ENCODE measurements around the gene SF1.
A peak's percentile ranks its signal among the peaks of the same experiment; 100 is the strongest.

The SF1 gene

DNA sequence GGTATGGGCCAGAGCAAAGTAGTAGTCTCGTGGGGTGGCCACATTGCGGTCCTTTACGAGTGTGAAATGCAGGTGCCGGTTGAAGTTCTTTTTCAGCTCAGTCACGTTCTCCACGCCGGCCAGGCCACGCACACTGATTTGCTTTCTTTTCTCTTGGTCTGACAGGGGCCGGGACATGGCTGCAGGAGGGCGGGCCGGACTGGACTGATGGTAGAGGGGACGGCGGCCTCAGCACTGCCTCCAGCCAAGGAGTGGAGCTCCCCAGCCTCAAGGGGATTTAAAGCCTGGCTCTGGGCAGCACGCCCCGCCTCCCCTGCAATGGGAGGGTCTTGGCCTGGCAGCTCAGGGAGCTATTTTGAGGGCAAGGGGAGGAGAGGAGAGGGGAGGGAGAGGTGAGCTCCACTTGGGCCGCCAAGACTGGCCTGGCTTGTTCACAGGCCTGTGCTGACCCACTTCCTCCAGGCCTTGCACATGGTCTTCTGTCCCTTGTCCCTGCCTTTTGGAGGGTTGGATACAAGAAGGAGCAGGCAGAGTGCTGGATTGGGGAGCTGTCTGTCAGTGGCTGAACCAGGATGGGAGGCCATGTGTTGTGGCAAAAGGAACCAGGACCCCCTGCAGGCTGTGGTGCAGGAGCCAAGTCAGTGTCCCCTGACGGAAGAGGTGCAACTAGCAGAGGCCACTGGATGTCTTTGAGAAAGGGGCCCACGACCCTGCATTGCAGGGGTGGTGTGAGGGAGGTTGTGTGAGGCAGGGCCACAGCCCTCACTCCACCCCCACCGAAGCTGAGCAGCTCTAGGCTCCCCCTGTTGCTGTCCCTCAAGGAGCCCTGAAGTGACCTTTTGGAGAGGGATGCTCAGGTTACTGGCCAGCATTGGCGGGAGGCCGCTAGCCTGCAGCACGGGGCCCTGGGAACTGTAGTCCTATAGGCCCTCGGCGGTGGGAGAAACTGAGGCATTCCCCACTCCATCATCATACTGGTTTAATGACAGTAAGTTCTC, 18.3 kb downstream of the SF1 start, which contains the start of gene PYGM:
Gene PYGM, minus strand, starts transcription at position 253 of the 998 bp plus-strand sequence. Its CDS starts 76 bp downstream, at position 177.
- DNase-seq, result no peak

DNA sequence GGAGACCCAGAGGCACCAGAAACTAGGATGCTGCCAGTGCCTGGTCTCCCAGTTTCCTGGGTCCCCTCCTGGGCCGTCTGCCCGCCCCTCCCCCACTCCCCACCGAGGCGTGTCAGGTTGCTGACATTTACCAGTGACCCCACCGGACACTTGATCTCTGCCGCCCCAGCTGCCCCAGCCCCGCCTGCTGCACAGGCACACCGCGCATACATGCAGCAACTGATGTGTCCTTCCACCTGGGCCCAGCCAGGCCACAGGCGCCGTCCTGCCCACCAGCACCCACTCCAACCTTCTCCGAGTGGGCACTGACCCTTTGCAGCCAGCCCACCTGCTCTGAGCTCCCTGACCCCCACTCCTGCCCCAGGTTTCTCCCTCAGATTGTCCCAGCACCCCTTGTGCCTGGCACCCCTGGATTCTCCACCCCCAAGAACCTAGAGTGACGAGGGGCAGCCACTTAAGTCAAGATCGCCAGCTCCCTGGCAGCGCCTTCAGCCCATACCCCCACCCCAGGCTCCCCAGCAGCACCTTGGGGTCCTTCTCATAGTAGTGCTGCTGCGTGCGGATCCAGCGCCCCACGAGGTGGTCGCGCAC, 19.1 kb downstream of the SF1 start:
- DNase-seq, result no peak

DNA sequence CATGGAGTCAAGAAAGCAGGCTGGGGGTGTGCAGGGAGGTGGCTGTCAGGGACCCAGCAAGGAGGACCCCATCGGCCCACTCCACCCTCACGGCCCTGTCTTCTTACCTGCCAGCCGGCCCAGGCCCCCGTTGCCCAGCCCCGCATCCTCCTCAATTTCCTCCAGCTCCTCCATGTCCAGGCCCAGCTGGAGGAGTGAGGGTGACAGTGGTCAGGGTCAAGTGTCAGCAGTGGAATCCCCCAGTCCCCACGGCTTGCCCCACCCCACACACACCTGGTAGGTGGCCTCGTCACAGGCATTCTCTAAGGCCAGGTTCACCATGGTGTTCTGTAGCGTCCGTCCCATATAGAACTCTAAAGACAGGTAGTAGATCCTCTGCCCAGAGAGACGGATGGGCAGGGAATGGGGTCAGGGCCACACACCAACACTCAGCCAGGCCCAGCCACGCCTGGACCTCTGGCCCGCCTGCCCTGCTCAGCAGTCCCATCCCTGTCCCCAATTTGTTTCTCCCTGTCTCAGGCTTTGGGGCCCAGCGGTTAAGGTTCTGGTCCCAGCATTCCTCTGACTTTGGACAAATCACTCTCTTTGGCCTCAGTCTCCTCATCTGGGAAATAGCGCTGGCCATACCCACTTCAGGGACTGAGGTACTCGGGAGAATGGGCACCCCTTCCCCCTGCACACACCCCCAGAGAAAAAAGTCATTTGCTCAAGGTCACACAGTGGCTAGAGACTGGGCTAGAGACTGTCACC, 19.8 kb downstream of the SF1 start:
- DNase-seq, result no peak

DNA sequence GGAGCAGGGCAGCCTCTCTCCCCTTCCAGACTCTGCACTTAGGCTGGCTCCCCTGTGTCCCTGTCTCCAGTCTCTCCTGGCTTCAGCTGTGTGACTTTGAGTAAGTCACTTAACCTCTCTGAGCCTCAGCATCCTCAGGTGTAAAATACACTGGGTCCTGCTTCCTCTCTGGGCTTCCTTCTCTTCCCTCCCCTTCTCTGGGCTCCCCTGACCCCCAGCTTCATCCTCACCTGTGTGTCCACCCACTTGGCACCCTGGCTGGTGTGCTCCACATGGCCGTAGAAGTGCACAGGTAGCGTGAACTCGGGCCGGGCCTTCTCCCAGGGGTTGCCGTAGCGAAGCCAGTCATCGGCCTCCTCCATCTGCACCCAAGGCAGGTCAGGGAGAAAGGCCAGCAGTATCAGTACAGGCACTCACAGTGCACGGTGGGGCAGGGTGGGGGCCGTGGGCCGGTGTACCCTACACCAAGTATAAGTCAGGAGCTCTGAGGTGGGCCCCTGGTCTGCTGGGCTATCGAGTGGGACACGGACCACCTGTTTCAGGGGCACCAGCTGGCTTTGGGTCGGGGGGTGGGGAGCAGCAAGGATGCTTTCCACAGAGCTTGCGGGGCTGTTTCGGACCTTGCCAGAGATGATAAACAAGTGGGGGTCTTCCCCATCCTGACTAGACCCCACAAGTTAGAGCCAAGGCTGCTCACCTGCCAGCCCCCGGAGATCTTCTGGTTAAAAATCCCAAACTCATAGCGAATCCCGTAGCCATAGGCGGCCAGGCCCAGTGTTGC, 20.6 kb downstream of the SF1 start:
- no peak for DNase-seq

DNA sequence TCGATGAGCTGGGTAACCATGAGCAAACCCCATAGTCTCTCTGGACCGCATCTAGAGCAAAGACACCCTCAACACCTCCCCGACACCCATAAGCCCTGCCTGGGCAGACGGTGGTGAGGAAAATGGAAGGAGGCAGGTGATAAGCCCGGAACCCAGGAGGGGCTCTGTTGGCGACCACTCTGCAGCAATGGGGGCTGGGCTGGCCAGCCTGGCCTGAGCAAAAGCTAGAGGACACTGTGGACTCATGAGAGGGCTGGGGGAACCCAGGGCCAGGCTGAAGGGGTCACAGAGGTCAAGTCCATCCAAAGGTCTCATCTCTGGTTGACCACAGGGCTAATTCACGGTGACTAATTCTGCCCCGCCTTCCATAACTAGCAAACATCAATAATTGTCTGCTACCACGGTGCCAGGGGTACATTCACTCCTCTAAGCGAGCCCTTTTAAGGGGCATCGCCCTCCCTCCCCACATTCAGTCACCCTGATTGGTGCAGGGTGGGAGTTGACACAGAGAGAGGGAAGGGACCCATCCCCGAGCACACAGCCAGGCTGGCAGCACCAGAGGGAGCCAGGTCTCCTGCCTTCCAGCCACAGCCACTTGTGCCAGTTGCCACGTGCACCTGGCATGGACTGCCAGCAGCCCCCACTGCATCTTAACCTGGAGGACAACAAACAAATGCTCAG, 22.5 kb downstream of the SF1 start:
- DNase-seq, result no peak

DNA sequence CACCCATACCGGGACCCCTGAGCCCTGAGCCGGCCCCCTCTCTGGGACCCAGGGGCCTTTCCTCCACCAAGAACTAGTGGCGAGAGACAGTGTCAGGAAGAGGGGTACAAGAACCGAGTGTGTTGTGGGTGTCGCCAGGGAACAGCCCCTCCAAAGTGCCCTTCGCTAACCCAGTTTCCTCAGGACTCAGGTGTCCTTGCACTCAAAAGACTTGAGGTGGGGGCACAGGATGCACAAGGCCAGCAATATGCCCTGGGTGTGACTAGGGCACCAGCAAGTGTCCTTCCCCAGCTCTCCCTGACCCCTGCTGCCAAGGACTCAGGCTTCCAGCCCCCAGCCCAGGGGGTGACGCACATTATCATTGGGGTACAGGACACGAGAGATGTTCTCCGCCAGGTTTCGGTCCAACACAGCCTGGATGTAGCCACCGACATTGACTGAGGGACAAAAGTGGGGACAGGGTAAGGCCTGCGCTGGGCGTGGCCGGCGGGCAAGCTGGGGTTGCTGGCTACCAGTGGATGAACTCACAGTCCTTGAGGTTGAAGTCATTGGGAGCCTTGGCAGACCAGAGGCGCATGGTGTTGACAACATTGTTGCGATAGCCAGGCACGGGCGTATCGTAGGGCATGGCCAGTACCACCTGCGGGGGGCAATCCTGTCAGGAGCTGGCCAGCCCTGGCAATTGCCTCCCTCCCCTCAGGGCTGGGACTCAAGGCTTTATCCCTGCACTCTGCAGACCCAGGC, 23.3 kb downstream of the SF1 start:
- DNase-seq, result no peak

DNA sequence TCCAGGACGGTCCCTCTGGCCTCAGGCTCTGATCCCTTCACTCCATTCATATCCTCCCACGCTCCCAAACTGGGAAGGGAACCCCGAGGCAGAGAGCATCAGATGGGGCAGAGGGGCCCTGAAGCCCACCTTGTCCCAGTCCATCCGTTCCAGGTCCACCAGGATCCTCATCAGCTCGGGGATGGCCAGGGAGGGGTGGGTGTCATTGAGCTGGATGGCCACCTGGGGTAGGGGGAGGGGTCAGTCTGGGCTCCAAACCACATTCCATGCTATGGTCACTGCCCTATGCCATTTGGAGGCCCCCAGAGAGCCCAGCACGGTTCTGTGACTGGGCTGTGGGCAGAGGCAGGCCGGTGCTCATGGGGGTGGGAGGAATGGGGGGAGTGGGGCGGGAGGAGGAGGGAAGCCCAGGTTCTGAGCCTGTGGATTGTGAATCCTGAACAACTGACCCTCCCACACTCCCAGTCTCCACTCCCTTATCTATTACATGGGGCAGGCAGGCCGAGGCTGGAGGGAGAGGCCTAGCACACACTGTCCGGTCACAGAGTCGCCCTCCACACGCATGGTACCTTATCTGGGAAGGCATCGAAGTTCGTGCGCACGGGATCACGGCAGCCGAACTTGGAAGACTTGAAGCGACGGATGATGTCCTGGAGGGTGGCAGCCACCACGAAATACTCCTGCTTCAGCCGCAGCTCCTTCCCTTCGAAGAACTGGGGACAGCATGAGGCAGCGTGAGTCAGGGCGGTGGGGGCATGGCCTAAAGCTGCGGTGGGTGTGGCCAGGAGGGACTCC, 24.0 kb downstream of the SF1 start:
- DNase-seq, result no peak

DNA sequence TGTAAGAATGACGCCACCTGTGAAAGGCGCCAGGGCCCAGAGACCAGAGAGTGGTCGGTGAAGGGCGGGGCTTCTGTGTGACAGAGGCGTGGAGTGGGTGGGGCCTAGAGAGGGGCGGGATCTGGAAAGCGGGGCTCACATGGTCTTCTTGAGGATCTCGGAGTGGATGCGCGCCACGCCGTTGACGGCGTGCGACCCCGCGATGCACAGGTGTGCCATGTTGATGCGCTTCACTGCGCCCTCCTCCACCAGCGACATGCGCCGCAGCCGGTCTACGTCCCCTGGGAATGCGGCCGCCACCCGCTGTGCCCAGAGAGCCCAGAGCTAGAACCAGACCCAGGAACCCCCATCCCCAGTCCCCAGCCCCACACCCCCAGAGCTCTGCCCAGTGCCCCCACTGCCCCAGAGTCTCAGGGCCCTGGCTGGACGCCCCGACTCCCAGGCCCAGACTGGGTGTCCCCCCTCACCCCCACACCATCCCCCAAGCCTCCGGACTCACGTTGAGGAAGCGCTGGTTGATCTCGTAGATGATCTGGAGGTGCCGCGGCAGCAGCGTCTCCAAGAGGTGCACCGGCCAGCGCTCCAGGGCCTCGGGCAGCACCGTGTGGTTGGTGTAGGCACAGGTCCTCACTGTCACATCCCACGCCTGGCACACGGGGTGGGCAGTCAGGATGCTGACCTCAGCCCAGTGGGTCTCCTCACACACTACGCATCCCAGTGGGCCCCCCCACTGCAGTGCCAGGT, 24.8 kb downstream of the SF1 start:
- no peak for DNase-seq

DNA sequence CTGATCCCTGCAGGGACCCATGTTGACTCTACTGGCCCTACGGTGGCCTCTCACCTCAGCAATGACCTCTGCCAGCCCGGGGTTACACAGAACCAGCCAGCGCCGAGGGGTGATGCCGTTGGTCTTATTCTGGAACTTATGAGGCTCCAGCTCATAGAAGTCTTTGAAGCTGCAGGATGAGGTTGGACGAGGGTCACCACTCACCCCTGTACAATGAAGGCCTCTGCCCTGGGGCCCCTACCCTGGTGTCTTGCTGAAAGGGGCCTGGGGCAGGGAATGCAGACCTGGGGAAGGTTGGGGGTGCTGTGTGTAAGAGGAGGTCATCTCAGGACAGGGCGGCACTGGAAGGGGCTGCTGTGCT, 25.3 kb downstream of the SF1 start:
- DNase-seq, result no peak

DNA sequence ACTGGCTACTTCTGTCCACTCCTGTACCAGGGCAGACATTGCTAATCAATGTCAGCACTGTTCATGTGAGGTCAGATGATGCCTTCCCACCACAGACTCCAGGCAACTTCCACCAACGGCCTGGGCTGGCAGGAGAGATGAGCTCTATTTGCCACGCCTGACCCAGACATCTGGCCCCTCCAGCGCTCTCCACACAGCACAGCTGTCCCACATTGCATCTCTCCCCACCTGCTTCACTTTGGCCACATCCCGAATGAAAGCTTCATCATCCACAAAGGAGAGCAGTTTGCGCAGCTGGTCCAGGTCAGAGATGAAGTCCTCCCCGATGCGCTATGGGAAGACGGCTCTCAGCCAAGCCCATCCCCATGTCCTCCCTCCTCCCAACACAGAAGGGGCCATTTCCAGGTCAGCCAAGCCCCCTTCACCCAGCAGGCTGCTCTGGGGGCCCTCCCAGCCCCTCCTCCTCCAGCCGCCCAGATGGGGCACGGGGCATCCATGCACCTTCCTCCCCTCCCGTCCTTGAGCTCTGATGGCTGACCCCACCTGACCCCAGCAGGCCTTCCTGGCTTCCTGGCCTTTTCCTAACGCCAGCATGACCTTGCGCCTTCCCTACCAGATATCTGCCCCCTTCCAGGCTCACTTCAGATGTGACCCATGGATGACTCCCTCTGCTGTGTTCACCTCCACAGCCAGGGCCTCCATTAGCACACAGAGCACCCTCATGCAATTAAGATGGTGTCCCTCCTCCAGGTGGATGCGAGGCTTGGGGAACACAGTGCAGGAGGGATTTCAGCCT, 26.0 kb downstream of the SF1 start:
- DNase-seq, result no peak

DNA sequence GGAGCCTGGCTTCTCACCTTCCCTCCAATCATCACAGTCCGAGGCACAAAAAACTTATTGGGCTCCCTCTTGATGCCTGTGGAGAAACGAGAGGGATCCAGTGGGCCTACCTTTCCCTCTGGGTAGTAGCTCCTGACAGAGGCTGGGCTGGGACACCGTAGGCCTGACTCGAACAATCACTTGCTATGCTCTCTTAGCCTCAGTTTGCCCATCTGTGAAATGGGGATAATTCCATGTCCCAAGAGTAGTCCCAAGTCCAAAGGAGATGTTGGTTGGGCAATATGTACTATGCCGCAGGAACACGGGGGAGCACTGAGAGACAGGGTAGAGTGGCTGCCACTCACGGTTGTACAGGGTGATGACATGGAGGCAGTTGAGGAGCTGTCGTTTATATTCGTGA, 26.8 kb downstream of the SF1 start:
- no peak for DNase-seq

DNA sequence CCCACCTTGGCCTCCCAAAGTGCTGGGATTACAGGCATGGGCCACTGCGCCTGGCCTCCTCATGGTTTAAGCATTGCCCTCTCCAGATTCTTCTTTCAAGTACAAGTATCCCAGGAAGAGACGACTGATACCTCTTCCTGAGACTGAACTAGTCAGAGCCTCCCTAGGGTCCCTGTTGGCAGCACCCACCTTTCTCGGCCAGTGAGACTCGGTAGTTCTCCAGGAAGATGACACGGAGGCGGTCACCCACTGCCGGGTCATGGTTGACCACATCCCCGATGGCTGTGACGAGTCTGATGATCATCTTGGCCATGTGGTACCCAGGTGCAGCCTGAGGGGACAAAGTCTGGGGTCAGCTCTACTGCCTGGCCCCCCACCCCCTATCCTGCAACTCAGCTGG, 27.2 kb downstream of the SF1 start:
- DNase-seq, result no peak

DNA sequence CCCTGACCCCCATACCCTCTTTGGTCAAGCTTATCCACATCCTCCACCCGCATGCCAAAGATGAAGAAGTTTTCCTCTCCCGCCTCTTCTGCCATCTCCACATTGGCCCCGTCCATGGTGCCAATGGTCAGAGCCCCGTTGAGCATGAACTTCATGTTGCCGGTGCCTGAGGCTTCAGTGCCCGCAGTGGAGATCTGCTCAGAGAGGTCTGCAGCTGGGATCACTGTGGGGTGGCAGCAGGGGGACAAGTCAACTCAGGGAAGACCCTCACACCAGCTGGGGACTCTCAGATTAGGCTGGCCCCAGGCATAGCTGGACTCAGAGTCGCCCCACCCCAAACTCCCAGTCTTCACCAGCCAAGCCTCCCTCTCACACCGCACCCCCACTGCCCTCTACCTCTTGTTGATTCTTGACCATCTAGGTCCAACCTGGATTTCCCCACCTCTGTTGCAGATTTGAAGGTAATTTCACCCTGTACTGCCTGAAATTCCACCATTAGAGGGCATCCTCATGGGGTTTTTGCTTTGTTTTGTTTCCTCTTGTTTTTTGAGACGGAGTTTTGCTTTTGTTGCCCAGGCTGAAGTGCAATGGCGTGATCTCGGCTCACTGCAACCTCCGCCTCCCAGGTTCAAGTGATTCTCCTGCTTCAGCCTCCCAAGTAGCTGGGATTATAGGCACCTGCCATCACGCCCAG, 27.8 kb downstream of the SF1 start:
- DNase-seq, result no peak

DNA sequence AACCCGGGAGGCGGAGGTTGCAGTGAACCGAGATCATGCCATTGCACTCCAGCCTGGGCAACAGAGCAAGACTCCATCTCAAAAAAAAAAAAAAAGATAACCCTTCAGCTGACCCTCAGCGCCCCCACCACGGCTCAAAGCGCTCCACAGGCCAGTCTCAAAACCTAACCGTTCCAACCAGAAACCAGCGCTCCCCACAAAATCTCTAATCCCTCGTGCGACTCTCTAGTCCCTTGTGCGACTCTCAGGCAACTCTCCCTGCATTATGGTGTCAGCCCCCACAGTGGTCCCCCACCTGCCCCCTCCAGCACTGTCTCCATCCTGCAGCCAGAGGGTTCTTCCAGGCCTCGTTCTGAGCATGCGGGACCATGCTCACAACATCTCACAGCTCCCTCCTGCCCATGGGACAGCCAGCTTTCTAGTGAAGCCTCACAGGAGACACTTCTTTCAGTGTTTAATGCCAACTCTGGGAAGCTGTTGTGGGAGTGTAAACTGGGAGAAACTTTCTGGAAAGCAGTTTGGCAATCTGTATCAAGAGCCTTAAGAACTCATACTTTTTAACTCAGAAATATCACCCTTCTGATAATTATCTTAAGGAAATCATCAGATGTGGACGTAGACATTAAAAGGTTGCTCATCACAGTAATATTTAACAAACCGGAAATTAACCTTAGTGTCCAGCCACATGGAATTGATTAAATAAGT, 30.2 kb downstream of the SF1 start:
- no peak for DNase-seq

DNA sequence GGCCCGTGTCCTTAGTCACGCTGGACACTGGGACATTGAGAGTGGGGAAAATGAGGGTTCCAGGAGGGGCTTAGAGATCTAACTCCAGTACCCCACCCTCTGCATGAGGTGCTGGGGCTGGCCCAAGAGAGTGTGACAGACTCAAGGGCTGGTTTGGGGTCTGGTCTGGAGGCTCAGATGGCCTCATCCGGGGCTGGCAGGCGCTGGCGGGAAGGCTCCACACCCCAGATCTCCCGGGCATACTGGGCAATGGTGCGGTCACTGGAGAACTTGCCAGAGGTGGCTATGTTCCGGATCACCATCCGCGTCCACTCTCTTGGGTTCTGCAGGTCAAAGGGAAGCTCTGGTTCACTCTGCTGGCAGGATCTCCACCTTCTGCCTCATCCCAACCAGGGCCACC, 31.9 kb downstream of the SF1 start:
- no peak for DNase-seq

DNA sequence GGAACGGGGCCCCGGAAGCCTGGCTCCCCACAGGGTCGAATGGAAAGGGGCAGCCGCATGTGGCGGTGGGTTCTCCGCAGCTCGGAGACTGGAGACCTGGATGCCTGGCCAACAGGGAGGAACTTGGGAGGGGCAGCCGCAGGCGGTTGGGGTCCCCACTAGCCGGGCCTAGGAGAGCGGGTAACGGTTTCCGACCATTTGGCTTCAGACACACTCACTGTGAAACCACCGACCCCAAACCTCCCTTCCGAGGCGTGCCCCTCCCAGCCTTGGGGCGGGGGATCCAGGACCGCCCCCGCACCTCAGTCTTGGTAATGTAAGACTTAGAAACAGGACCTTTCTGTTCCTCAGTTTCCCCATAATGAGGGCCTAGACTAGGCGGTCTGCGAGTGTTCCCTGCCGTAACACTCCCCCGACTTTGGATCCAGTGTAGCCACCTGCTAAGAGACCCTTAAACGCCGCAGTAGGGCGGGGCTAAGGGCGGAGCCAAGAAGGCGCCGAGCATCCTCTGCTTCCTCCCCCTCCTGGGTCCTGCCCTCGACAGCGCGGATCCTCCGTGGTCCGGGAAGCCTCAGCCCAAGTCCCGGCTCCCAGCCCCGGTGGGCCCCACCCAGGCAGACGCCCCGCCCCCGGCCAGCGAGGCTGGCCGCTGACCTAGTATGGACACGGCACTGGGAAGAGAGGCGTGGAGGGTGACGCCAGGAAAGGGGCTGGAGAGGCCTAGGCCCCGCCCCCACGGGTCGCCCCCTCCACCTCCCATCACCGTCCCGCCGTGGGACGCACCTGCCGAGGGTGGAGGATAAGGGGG, 32.6 kb downstream of the SF1 start:
- peak; percentile 84 for DNase-seq

DNA sequence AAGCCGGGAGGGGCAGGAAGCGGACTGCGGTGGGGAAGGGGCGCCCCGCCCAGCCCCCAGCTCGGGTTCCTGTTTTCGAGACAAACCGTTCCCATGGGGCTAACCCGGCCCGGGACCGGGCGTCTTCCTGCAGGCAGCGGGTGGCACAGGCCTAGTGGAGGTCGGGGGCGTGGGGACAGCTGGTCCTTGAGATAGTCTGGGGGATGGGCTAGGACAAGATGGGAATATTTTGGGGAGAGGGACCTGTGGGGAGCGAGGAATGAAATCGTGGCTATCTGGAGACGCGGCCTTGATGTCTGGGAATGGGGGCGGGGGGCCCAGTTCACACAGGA, 33.2 kb downstream of the SF1 start:
- peak; percentile 95 for DNase-seq
